ENCODE measurements around the gene KRTAP3-1.

KRTAP3-1 gene

DNA sequence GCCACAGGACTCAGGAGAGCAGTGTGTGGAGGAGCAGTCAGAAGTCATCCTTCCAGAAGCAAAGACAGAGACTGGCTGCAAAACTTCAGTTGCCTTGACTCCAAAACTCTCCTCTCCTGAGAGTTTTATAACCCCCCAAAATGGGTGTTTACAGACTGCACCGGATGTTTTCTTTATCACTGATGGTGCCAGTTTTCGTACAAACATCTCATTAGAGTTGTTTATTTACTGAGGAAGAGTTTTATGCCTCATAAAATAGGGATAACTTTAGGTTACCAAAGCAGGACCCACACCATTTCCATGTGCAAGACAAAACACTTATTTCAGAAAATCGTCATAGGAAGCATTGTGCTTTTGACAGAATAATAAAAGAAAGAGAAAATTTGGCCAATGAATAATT is 24.7 kb downstream of the KRTAP3-1 start, which contains the start of gene KRT40:
TSS of gene KRT40 (minus strand) at position 101 of the 400 bp plus-strand sequence. CDS start at position 48, 53 bp downstream.
- in situ Hi-C loops (cut with HindIII; ENCODE audit: low pct_unique_long_range_greater_than_20kb, low sequenced_read_pairs): no loop called here
- no peak for DNase-seq (ENCODE audit: low read depth in 1 of 2, low spot score in 1 of 2)
- TF ChIP-seq JUND (IDR thresholded peaks at IDR 0.05; ENCODE audit: low read depth): no peak

DNA sequence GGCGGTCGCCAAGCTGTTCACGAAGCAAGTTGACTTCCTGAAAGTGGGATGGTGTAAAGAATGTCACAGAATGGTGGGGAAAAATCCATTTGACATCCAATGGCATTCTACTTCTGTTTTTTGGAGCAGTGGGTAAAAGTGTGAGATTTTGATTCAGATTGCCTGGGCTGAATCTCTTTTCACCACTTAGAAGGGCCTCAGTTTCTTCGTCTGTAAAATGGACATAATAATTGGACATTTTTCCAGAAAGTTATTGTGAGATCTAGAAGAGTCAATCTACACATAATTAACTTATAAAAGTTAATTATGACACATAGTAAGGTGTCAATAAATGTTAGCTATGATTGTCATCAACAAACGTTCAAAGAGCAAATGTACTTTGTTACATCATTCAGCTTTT is 27.8 kb downstream of the KRTAP3-1 start:
- in situ Hi-C loops (cut with HindIII; ENCODE audit: low pct_unique_long_range_greater_than_20kb, low sequenced_read_pairs): no loop called here
- DNase-seq (ENCODE audit: low read depth in 1 of 2, low spot score in 1 of 2): no peak
- TF ChIP-seq JUND (IDR thresholded peaks at IDR 0.05; ENCODE audit: low read depth): no peak

DNA sequence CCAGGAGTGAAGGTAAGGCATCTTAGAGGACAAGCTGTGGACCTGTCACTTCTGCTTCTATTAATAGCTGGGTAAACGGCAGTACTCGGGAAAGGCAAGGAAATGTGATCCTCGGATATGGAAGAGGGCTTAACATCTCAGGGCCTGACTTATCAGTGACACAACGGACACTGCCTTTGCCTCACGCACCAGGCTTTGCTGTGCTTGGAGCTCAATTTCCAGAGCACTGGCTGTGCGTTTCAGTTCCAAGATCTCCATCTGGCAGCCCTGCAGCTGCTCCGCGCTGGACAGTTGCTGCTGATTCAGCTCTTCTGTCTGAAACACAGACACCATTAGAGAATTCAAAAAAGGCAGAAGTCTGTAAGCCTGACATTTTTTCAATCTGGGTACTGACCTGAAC is 28.3 kb downstream of the KRTAP3-1 start:
- in situ Hi-C loops (cut with HindIII; ENCODE audit: low pct_unique_long_range_greater_than_20kb, low sequenced_read_pairs): no loop called here
- TF ChIP-seq JUND (IDR thresholded peaks at IDR 0.05; ENCODE audit: low read depth): no peak
- DNase-seq (ENCODE audit: low read depth in 1 of 2, low spot score in 1 of 2): no peak

GRCh38 chr17:40980117-40980516 is 28.8 kb downstream of the KRTAP3-1 start:
- no peak for DNase-seq (ENCODE audit: low read depth in 1 of 2, low spot score in 1 of 2)
- no peak for TF ChIP-seq JUND (IDR thresholded peaks at IDR 0.05; ENCODE audit: low read depth)
- in situ Hi-C loops (cut with HindIII; ENCODE audit: low pct_unique_long_range_greater_than_20kb, low sequenced_read_pairs): no loop called here

DNA sequence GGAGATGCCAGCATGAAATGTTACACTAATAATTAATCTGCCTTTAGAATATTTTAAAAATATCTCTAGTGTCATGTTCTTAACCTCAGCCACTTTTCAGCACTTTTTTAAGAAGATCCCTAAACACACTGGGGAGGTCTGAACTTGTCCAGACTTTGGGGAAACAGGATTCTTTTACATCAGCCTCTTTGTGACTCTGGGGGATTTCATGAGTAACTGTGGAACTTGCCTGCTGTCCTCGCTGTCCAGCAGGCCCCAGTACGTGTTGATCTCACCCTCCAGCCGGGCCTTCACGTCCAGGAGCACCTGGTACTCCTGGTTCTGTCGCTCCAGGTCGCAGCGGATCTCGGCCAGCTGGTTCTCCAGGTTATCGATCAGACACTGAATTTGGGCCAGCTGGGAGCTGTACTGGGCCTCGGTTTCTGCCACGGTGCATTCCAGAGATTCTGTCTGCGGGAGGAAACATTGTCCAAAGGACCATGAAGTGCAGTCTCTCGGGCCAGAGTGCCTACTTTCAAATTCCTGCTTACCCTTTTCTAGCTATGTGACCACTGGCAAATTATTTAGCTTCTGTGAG is 30.3 kb downstream of the KRTAP3-1 start:
- DNase-seq (ENCODE audit: low read depth in 1 of 2, low spot score in 1 of 2): no peak
- no peak for TF ChIP-seq JUND (IDR thresholded peaks at IDR 0.05; ENCODE audit: low read depth)
- in situ Hi-C loops (cut with HindIII; ENCODE audit: low pct_unique_long_range_greater_than_20kb, low sequenced_read_pairs): no loop called here

- no peak for TF ChIP-seq JUND (IDR thresholded peaks at IDR 0.05; ENCODE audit: low read depth)
- in situ Hi-C loops (cut with HindIII; ENCODE audit: low pct_unique_long_range_greater_than_20kb, low sequenced_read_pairs): no loop called here
These were observed 33.4 kb downstream of the KRTAP3-1 start for GRCh38 chr17:40975516-40975915.

DNA sequence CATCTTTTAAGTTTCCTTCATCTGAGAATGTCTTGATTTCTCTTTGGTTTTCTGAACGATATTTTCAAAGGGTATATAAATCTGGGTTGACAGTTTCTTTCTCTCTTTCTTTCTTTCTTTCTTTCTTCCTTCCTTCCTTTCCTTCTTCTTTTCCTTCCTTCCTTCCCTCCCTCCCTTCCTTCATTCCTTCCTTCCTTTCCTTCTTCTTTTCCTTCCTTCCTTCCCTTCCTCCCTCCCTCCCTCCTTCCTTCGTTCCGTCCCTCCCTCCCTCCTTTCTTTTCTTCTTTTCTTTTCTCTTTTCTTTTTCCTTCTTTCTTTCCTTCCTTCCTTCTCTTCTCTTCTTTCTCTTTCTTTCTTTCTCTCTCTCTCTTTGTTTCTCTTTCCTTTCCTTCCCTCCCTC is 34.6 kb downstream of the KRTAP3-1 start:
- DNase-seq (ENCODE audit: low read depth in 1 of 2, low spot score in 1 of 2): no peak
- TF ChIP-seq JUND (IDR thresholded peaks at IDR 0.05; ENCODE audit: low read depth): no peak
- in situ Hi-C loops (cut with HindIII; ENCODE audit: low pct_unique_long_range_greater_than_20kb, low sequenced_read_pairs): no loop called here

More at GRCh38 chr17:40975516-40975915, 33.4 kb downstream of the KRTAP3-1 start:
- no peak for DNase-seq (ENCODE audit: low read depth in 1 of 2, low spot score in 1 of 2)

DNA sequence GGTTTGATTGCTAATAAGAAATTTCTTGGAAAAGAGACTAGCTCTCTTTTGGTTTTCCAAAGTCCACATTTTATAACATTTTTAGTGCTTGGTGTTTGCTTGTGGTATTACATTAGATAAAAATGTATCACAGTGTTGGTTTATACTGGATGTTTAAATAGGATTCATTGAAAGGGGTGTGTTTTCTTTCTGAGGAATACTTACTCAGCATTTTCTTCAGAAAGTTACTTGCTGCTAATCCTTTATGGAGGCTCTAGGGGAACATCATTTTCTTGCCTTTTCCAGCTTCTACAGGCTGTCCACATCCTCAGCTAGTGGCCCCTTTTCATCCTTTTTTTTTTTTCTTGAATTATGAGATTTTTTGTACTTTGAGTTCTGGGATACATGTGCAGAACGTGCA is 41.3 kb downstream of the KRTAP3-1 start:
- in situ Hi-C loops (cut with HindIII; ENCODE audit: low pct_unique_long_range_greater_than_20kb, low sequenced_read_pairs): no loop called here
- DNase-seq (ENCODE audit: low read depth in 1 of 2, low spot score in 1 of 2): no peak
- no peak for TF ChIP-seq JUND (IDR thresholded peaks at IDR 0.05; ENCODE audit: low read depth)

- in situ Hi-C loops (cut with HindIII; ENCODE audit: low pct_unique_long_range_greater_than_20kb, low sequenced_read_pairs): no loop called here
- no peak for TF ChIP-seq JUND (IDR thresholded peaks at IDR 0.05; ENCODE audit: low read depth)
- DNase-seq (ENCODE audit: low read depth in 1 of 2, low spot score in 1 of 2): no peak
These were observed 42.1 kb downstream of the KRTAP3-1 start, which contains the start of gene KRT39 for GRCh38 chr17:40966848-40967247. KRT39 (minus strand) TSS chr17:40966948; CDS start chr17:40966856, 92 bp downstream.

- TF ChIP-seq JUND (IDR thresholded peaks at IDR 0.05; ENCODE audit: low read depth): no peak
- DNase-seq (ENCODE audit: low read depth in 1 of 2, low spot score in 1 of 2): peak in 1 of 2 experiments; percentile 73
- in situ Hi-C loops (cut with HindIII; ENCODE audit: low pct_unique_long_range_greater_than_20kb, low sequenced_read_pairs): no loop called here
These were observed 45.1 kb downstream of the KRTAP3-1 start for GRCh38 chr17:40963838-40964237.

- in situ Hi-C loops (cut with HindIII; ENCODE audit: low pct_unique_long_range_greater_than_20kb, low sequenced_read_pairs): no loop called here
- no peak for TF ChIP-seq JUND (IDR thresholded peaks at IDR 0.05; ENCODE audit: low read depth)
- DNase-seq (ENCODE audit: low read depth in 1 of 2, low spot score in 1 of 2): no peak
These were observed 46.8 kb downstream of the KRTAP3-1 start for GRCh38 chr17:40962059-40962561.

DNA sequence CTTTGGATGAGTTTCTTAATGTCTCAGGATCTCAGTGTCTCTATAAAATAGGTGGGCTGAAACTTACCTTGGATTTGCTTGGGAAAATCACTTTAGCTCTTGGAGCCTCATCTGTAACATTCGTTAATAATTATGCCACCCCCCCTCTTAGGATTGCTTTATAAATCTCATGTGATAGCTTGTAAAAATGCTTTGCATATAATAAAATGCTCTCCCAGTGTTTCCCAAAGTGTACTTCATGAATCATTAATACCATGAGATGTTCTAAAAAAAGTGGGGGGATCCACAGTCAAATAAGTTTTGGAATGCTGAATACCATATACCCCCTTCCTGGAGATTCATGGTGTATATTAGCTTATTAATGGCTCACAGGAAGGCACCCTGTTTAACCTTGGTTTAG is 47.3 kb downstream of the KRTAP3-1 start:
- in situ Hi-C loops (cut with HindIII; ENCODE audit: low pct_unique_long_range_greater_than_20kb, low sequenced_read_pairs): no loop called here
- DNase-seq (ENCODE audit: low read depth in 1 of 2, low spot score in 1 of 2): no peak
- TF ChIP-seq JUND (IDR thresholded peaks at IDR 0.05; ENCODE audit: low read depth): no peak

GRCh38 chr17:40960144-40960543 is 48.8 kb downstream of the KRTAP3-1 start:
- in situ Hi-C loops (cut with HindIII; ENCODE audit: low pct_unique_long_range_greater_than_20kb, low sequenced_read_pairs): no loop called here
- no peak for TF ChIP-seq JUND (IDR thresholded peaks at IDR 0.05; ENCODE audit: low read depth)
- DNase-seq (ENCODE audit: low read depth in 1 of 2, low spot score in 1 of 2): no peak
